HG02981 (cell line): ENCODE measurements around the gene SOST.

ENCODE experiments used
- ATAC-seq: cut with Tn5 transposase; IDR thresholded peaks from one replicate; pipeline ENCODE4 v1.9.1; 2021; ENCODE audit warnings: mild to moderate bottlenecking, moderate library complexity; ENCODE audit not compliant: unreplicated experiment

Gene SOST

DNA sequence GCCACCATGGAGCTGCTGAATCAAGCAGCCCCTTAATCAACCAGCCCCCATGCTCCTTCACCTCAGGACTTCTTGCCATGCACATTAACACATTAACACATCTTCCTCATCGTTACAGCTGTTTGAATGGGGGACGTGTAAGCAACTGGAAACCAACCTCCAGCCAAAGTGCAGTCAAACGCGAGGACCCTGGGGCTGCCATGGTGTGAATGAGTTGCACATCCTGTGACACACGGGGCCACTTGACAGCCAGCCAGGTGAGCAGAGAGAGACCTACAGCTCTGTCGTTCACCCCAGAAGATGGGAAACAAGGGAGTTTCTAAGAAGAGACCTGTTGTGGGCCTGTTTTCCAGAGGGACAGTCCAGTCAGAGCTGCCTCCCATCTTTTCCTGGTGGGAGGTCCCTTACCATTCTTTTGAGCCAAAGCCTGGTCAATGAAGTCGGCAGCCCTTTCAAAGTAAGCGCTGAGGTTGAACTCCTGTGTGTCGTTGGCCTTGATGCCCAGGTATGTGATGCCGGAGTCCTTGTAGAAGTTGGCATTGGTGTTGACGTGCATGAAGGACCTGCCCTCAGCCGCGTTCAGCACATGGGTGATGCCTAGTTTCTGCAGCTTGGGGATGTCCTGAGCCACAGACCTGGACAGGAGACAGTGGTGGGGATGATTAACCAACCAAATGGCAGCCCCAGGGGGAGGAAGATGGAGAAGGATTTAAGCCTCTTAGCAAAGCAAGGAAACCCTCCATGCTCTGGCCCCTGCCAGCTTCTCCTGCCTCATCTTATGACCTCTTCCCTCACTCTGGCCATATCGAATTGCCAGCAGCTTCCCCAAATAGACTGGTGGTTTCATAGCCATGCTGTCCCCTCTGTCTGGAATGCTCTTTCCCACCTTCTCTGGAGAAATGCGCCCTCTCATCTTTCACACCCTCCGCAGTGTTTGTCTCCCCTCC, 16.0 kb upstream of the SOST start:
- no peak for ATAC-seq

DNA sequence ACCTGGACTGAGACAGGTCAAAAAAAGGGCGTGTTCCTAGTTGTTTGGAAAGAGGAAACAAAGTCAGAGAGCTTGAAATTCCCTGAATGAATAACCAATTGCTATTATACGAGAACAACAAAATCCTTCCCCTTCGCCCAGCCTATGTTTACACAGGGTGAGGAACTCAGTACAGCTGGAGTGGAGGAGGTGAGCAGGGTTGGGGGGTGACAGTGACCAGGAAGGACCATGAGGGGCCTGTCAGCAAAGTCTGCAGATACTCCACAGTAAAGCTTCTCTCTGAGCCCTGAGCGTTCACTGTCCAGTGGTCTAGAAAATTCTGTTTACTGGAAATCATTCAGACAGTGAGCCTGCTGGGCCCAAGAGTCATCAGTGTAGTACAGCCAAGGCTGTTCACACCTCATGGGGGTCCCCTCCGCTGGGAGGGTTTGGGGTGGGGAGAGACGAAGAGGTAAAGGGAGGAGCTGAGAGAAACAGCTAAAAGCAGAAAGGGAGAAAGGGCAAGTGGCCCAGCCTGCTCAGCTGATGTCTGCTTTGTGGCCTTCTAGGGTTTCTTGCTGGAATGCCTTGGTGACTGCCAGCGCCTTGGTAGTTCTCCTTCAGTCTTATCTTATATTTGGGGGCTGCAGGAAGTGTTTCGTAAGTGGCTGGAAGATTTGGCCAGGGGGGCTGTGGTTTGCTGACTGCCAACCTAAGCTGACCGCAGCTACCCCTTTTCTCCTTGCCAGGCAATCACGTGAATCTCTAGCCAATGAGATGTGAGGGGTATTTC, 14.5 kb upstream of the SOST start:
- no peak for ATAC-seq

DNA sequence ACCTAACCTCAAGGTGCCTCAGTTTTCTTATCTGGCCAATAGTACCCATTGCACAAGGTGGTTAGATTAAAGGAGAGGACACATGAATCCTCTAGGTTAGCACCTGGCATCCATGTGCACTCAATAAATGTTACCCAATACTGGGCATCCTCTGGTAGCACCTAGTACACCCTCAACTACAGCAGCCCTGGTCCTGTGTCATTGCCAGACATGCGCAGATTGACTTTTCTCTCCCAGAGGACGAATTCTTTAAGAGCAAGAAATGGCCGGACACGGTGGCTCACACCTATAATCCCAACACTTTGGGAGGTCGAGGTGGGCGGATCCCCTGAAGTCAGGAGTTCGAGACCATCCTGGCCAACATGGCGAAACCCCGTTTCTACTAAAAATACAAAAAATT, 12.9 kb upstream of the SOST start:
- no peak for ATAC-seq

DNA sequence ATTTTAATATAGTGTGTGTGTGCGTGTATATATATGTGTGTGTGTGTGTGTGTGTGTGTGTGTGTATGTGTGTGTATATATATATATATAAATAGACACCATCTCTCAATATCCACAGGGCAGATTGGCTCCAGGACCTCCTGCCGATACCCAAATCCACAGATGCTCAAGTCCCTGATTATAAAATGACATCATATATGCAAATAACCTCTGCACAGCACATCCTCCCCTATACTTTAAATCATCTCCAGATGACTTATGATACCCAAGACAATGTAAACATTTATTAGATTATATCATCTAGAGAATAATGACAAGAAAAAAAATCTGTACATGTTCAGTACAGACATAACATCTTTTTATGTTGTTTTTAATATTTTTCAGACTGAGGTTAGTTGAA, 12.4 kb upstream of the SOST start:
- no peak for ATAC-seq

DNA sequence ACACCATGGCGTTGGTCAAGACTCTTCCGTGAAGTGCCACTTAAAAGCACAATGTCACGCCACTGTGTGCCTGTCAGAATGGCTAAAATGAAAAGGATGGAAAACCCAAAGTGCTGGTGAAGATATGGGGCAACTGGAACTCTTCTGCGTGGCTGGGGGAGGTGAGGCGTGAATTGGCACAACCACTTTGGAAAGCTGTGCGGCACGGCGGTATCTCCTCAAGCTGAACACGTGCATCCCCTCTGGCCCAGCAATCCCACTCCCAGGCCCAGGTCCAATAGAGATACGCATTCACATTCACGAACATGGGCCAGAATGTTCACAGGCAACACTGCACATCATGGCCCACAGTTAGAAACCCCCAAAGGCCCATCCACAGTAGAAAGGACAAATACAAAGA, 11.3 kb upstream of the SOST start:
- ATAC-seq, result no peak

DNA sequence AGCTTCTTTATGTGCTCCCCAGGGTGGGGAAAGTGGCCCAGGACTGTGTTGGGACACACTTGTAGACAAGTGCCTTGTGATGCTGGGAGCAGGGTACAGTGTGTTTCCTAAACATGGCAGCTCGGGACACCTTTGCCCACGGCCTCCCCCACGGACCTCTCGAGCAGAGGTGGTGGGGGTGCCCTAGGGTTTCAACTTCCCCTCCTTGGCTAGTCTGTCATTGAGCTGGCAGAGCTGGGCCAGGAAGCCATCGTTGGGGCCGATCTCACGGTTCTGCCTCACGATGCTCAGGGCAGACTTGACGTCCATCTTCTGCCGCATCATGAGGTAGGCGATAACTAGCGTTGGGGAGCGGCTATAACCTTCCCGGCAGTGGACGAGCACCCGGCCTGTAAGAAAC, 10.8 kb upstream of the SOST start:
- ATAC-seq, result no peak

DNA sequence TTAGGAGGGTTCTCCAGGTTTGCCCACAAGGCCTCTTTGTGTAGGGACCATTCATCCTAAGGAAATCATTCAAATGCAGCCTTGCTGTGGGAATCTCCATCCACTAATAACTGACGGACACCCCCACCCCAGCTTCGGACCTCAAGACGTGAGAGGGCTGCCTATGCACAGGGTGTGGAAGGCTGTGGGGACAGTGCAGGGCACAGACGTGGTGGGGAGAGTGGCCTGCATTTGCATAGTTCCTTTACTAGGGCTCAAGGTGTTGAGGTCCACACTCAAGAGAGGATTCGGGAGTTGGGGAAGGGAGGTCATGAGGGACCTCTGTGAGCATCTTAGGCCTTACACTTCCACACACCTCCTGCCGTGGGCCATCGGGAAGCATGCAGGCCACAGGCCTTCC, 10.4 kb upstream of the SOST start:
- ATAC-seq, result no peak

DNA sequence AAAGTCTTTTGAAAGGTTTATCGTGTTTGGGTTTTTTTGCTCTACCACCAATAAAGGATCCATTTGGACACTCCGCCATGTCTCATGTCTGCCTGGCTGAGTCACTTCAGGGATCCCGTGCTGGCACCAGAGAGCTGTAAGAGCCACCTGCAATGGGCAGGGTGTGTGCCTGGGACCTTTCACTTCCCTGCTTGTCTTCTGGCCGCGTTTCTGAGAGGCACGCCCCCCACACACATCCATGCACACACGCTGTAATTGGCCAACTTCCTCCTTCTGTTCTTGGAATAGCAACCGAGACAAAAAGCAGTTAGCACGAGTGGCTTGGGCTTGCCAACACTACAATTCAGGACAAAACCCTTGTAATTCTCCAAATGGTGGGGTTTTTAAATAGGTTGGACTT, 9.8 kb upstream of the SOST start:
- no peak for ATAC-seq

DNA sequence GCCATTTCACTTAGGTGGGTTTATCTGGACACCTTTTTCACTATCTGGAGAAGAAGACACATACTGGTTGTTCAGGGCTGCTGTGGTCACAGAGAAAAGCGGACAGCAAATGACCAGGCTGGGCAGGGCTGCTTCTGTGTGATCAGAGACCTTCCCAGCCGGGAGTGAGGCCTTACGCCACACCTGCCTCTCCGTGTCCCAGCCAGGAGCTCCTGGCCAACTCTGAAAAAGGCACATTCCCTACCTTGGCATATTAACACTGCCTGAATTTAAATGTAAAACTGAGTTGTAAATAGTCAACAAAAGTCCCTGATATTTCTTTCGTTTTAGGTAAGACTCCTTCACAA, 9.1 kb upstream of the SOST start:
- ATAC-seq, result no peak

DNA sequence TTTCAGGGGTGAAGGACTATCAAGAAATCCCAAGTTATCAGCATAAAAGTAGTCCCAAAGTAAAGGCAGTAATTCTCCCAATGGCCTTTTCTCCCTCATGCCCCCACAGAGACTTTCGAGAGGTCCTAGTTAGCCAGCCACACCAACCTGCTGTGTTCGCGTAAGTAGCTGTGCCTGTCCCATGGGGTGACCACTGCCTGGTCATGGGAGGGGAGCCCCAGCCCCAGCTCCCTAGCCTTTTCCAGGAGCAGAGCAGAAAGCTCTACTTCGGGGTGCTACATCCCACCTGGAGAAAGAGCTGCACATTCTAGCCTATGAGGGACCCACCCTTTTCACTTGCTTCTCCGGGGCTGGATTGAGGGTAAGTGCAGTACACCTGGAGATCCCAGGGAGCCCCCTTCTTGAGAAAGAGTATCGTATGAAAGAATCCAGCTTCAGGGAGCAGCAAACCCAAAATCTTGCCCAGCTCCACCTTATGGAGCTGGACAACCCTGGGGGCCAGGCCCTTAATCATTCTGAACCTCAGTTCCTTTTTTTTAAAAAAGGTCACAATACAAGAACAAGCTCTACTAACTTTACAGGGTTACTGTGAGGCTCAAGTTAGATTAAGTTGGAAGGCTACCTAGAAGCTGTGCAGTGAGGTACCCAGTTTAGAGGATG, 8.6 kb upstream of the SOST start:
- ATAC-seq, result no peak

DNA sequence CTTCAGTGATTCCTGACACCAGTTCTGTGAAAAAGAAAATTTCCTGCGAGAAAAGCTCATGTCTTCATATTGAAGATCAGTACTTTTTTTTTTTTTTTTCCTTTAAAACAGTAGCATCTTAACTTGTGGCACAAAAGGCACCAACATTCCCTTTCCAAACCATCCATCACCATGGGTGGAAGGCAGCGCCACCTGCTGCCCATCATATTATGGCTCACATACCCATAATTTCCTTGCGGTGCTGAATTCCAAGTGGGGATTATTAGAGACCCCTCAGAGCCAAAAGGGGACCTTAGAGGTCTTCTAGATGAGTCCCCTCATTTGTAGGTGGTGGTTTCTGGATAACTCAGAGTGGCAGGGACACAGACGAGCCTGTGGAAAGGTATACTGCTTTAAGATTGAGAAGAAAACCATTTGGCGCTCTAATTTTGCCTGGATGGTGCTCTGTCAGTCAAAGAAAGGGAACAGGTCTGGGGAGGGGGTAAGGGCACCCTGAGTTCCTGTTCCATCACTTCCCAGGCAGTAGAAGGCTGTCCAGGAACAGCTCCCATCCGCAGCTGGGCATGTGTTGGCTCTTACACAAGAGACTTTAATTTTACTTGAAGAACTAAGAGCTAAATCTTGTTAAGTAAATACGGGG, 7.9 kb upstream of the SOST start:
- ATAC-seq, result no peak

DNA sequence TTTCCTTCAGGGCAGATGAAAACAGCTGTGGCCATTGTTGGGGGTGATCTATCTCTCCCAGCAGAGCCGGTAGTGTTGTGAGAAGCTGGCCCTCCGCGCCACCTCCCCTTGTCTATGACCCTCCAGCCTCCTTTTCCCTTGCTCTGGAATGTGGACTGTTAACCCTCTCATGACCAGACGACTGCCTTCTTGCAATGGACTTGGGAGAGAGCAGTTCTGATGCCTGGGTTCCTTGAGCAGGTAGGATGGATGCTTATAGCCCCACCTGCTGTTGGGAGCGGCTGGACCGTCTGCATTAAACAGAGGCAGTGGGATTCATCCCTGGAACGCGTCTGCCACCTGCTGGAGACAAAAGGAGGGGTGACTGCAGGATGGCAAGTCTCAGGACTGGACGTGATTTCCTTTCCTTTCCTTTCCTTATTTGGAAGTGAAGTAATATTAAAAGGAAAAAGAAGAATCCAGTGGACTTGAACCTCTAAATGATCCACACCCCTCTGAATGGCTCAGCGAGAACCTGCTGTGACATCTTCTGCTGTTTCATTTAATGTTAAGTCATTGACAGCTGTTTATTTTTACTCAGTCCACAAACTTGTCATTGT, 1.8 kb upstream of the SOST start:
- peak; percentile 57 for ATAC-seq

DNA sequence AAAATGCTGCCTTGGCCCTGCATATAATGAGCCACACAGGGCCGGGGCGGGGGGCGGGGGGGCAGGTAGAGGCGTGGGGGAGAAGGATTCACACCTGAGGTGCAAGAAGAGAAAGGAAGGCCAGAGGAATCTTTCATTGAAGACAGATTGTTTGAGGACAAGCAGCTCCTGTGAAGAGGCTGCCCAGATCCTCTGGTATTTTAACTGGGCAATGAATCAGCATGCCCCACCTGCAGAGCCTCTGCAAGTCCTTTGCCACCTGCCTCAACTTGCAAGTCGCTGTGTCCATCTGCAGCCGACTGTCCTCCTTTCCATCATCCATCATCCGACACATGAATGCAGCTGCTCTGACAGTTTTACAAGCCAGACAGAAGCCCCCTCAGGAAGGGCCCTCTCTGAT, 1.2 kb upstream of the SOST start:
- ATAC-seq, result no peak

DNA sequence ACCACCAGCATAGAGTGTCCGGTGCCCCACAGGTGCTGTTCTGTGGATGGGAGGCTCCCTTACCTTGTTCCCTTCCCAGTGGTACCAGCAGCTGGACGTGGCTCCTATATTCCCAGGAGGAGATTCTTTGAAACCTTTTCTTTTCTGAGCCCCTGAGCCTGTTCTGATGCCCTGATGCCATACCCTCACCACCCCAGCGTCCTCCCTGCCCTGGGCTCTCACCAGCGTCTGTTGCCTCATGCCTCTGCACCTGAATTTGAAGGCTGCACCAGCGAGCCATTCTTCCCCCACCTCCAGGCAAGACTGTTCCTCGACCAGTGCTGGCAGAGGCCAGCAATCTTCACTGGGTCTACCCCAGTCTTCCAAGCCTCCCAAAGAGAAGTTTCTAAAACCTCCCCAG, 505 bp downstream of the SOST start:
- no peak for ATAC-seq

DNA sequence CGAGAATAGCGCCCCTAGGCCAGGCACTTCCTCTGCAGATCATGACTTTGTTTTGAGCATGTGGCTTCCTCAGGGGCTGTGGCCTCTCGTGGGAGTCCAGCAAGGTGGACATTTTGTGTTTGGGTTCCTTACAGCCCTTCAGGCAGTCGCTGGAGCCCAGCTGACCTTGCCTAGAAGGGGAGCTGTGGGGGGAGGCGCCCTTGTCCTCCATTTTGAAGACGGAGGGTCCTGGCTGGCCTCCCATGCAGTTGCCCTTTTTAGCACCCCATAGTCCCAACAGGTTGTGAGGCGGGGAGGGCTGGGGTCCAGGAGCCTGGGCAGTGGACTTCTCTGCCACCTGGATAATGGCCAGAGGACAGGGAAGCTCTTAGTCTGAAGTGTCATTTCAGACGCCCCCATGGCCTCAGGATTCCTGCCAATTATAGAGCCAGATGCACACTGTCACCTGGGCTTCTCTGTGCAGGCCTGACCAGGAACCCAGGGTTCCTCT, 1.4 kb downstream of the SOST start:
- ATAC-seq, result no peak

DNA sequence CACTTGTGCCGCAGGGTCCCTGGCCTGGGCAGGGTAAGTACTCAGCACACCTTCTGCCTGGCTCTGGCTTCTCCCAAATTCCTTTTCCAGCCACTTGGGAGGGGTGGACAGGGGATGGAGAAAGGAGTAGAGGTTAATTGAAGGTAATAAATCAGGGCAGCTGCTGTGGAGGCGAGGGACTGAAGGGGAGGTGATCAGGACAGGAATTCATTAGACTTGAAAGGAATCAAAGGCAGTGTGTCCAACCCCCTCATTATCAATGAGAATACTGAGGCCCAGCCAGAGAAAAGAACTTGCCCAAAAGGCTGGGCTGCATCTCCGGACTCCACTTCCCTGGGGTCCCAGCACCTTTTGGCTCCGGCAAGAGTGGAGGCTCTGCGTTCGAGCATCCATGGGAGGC, 2.4 kb downstream of the SOST start:
- no peak for ATAC-seq

DNA sequence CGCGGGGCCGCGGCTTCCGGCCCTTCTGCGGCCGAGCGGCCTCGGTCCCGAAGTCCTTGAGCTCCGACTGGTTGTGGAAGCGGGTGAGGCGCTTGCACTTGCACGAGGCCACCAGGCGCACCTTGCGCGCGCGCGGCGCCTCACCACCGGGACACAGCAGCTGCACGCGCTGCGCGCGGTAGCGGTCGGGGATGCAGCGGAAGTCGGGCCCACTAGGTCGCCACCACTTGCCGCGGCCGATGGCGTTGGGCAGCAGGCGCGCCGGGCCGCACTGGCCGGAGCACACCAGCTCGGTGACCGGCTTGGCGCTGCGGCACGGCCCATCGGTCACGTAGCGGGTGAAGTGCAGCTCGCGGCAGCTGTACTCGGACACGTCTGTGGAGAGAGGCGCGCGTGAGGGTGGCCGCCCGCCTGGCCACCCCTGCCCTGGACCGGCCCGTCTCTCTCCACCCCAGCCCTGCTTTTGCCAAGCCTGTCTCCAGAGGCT, 3.2 kb downstream of the SOST start:
- ATAC-seq, result no peak

DNA sequence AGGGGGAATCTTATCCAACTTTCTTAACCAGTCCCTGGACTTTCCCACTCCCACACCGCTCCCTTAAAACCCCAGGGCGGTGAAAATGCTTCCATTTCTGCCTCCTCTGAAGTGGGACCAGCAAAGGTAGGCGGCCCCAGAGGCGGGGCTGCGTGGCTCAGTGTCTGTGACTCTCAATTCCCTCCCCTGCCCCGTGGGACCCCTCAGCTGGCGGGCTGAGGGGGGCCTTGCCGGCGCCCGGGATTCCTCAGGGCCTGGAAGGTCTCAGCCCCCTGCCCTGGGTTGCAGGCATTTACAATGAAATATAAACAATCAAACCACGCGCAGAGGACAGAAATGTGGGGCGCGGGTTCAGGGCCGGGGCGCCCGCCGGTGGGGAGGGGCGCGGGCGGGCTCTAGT, 3.6 kb downstream of the SOST start:
- no peak for ATAC-seq

DNA sequence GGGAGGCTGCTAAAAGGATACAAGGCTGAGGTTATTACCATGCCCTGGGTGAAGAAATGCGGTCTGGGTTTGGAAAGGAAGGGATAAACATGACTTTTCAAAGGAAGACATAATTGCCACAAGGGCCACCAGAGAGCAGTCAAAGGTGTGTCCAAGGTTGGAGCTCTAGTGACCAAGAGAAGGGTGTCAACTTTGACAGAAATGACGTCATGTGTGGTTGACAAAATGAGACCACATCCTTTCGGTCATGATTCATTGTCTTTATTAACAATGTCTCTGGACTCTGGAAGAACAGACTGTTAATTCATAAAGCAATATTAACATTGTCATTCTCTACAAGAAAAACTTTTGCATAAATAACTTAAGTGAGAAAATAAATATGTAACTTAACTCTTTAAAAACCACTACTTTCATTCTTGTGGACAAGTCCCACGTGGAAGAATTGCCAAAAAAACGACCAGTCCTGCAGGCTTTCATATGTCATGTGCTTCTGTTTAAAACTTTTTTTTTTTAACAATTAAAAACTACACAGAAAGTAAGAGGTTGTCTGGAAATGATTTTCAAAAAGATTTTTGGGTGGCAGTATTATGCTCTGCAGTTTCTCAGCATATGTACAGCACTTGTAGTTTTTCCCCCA, 5.0 kb downstream of the SOST start:
- ATAC-seq, result no peak

DNA sequence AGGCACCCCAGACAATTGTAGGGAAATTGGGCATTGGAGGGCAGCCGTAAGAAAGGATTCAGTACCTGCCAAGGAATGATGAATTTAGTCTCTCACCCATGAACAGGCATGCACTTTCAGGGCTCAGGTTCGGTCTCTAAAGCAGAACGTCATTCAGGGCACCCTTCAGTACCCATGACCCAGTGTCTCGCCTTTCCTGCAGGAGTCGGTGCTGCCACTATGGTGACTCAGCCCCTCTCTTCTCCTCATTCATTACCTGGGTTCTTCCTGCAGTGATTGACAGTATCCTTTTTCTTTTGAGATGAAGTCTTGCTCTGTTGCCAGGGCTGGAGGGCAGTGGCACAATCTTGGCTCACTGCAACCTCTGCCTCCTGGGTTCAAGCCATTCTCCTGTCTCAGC, 8.4 kb downstream of the SOST start:
- no peak for ATAC-seq
